Left cardiac atrium (tissue), 4 donors: ENCODE data around the gene C20orf204. TPM values are rescaled to one million over a fixed set of nuclear protein-coding genes. Genes with fewer than 3 reads are reported as not detected.

Source experiments
- ATAC-seq, 2 donors: fragments of 200-7000 bp; cut with Tn5 transposase; one replicate each; pipeline ENCODE4 v1.9.1; 2020; ENCODE audit warnings: mild to moderate bottlenecking in 2 of 2, moderate library complexity in 2 of 2
- DNase-seq: peaks from one replicate; pipeline ENCODE4 v3.0.0-alpha.2; 2020
- intact Hi-C, 2 donors: fragments of 100-400 bp; cut with DNase I; formaldehyde crosslinking; loops; one replicate each; pipeline versions ENCODE4 v1.14.1 to v1.15.1; 2022 to 2023
- total RNA-seq, 2 donors: library from RNA; stranded (reverse); fragmentation: NEBNext Ultra II Directional; extraction: Animal tissue kit (Norgen Biotek cat#: 25700); gene quantifications; one replicate each; pipeline ENCODE4 v1.2.1, GENCODE V29; 2021
- donor health status: DM: no; HTN: yes; CAD: no.
- donor health status: DM: no; HTN: yes; CAD: no; lungs with severe emphysema.
- donor health status: DM: yes; HTN: yes; CAD: no.
- donor health status: Dilated cardiomyopathy.

C20orf204 gene
- total RNA-seq, 2 donors from 2014 or later: 0.29 to 1.0 TPM

GRCh38 chr20:64065062-64065973 is 29.3 kb downstream of the C20orf204 start:
- ATAC-seq (no peak), DNase-seq (no peak)
- intact Hi-C loops: no loop called here

DNA sequence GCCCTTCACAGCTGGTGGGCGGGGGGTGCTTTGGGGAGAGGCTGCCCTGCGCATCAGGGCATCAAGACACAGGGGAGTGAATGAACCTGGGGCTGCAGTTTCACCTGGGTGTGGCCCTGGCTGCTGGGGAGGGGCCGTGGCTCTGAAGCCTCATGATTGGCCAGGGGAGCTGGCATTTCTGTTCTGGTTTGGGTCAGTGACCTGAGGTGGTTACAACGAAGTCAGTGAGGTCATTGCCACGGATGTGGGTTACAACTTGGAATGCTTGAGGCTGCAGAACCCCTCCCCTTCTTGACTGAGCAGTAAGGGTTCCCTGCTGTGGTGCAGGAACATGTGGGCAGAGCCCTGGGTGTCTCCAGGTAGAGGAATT is 30.0 kb downstream of the C20orf204 start:
- no peak for ATAC-seq
- intact Hi-C loops: no loop called here
- DNase-seq: peak; percentile 24

DNA sequence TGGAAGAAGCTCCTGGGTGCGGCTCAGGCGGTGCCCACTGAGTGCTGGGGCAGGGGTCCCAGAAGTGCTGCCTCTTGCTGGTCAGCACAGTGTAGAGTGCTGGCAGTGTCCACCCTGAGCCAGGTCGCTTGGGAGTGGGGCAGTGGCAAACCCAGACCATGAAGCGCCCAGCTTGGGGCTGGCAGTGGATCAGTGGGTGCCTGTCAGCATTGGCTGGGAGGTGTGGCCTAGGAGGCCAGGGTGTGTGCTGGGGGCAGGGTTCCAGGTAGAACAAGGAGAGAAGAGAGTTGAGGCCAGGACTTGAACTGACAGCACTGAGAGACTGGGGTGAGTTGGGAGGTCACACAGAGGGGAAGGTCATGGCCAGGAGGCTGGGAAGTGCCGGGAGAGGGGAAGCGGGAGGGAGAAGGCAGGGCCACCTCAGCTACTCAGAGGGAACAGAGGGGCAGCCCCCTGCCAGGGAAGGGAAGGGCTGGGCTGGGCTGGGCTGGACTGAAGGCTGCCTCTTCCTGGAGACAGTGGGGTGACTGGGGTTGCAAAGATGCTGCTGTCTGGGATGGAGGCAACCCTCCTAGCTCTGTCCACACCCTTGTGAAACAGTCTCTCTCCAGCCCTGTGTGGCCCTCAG is 31.1 kb downstream of the C20orf204 start:
- intact Hi-C loops: no loop called here
- DNase-seq: no peak
- ATAC-seq: no peak

DNA sequence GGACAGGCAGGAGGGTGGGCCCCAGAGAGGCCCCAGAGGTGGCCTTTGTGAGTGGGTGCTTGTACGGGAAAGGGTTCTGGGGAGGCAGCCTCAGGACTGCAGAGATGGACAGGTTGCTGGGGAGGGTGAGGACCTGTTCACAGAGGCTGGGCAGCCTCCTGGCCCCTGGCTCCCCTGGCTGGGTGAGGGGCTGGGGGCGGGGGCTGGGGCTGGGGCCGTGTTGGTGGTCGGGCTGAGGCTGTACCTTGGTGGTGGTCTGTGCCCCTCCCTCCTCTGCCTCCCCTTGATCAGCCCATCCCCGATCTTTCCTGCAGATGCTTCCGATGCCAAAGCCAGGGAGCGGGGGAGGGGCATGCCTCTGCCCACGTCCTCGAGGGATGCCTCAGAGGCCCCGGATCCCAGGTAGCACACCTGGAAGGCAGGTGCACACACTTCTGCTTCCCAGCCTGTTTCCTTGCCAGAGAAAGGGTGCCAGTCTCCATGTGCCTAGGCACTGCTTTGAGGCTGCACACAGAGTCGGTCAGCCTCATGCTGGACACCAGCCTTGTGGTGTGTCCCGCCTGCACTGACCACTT is 31.8 kb downstream of the C20orf204 start:
- DNase-seq (no peak), ATAC-seq (no peak)
- intact Hi-C loops: no loop called here

DNA sequence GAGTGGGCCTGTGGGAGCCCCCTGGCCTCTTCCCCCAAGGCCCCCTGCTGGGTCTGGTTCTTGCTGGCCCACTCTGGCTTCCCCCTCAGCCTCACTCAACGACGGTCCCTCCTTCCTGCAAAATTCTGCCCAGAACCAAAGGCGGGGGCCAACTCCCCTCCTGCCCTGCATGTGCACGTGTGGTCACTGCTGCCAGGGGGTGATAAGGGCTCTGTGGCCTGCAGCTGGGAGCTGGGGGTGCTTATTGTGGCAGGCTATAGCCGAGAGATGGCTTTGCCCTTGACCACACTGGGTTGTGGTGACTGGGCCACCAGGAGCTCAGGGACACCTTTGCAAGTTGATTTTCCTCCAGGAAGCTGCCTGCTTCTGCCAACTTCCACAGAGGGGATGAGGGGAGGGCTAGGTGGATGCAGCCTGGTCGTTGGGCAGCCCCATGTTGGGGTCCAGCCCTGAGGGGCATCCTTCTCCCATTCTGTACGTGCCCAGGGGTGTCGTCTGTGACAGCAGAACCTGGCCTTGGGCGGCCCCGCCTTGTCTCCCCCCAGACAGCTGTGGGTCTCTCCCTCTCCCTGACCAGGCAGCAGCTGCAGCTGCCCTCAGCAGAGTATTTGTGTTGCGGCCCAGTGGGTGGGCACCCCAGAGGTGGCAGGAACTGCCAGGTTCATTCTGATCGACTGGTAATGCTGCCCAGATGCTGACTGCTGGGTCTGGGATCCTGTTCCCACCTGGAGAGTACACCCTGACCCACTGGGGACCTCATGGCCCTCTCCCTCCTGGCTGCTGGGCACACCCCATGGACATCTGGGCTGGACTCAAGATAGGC is 32.6 kb downstream of the C20orf204 start:
- intact Hi-C loops: no loop called here
- no peak for DNase-seq
- ATAC-seq: no peak

DNA sequence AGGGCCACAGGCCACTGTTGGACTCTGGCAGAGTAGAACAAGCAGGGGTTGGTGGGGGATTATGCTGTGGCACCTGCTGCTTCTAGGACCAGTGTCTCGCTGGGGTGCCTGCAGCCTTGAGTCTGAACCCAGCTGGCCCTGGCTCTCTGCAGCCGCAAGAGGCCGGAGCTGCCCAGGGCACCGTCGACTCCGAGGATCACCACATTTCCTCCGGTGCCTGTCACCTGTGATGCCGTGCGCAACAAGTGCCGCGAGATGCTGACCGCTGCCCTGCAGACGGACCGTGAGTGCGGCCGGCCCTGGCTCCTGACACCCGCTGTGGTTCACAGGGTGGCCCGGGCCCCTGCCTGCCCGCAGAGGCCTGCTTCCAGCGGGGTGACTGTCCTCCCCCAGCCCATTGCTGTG is 33.2 kb downstream of the C20orf204 start:
- ATAC-seq (no peak), DNase-seq (no peak)
- intact Hi-C loops: no loop called here

- ATAC-seq: peak in 1 of 2 donors; percentile 2
- DNase-seq: no peak
- intact Hi-C loops: no loop called here
Measured at GRCh38 chr20:64069614-64070243, 33.7 kb downstream of the C20orf204 start.

- no peak for DNase-seq
- intact Hi-C loops: no loop called here
- ATAC-seq: no peak
Measured at GRCh38 chr20:64070244-64070993, 34.4 kb downstream of the C20orf204 start.

DNA sequence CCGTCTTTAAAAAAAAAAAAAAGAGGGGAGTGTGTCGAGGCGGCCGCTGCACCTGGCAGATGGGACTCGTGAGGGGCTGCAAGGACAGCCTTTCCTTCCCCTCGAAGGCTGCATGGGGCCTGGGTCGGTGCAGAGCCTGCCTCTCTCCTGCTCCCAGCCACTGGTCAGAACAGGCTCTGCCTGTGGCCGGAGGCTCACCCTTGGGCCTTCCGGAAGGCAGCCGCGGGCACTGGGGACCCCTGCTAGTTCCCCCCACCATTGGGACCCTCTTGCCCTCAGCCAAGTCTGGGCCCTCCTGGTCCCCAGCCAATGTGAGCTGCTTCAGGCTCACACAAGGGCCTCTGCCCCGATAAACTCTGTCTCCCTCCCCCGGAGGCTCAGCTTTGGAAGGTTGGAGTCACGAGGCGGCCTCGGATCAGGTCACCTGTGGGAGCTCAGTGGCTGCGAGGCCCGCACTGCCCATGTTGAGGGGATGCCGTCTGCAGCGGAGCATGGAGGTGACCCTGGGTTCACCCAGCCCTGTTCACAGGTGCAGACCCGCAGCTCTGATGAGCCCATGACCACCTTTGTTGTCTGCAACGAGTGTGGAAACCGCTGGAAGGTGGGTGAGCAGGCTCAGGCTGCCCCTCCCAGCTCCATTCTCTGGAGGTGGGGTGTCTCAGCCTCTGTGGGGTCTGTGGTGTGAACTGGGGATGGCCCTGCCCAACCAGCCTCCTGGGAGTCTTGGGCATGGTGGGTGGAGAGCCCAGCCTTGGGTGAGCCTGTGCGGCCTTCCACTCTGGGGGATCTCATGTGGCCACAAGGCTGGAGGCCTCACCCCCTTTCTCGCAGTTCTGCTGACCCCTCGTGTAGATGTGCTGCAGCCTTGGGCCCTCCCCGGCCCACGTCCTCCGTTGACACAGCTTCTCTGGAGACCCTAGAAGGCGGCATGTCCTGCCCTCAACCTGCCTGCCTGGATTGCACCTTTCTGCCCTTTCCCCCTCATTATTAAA is 35.7 kb downstream of the C20orf204 start:
- intact Hi-C loops: no loop called here
- no peak for ATAC-seq
- no peak for DNase-seq

DNA sequence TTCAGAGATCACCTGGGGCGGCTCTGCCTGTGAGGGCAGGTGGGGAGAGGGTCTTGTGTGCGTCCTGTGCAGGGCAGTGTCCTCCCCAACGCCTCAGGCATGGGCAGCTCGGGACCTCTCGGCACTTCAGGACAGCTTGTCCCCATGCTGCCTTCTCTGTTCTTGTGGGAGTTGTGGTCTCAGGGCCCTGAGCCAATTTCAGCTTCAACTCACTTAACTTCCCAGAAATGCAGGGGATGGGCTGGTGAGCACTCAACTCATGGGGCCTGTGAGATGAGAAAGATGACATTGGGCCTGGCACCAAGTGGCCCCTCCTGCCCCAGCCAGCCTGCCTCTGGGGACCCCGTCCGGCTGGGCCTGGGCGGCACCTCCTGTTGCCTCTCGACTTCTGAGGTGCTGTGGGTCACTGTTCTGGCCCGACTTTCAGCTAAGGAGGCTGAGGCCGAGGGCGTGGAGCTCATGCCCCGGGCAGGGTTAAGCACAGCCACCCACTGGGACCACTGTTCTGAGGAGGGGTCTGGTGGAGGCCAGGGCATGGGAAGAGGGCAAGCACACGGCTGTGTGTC is 36.6 kb downstream of the C20orf204 start:
- intact Hi-C loops: no loop called here
- ATAC-seq (no peak), DNase-seq (no peak)

- intact Hi-C loops: no loop called here
- DNase-seq (no peak), ATAC-seq (no peak)
Measured at GRCh38 chr20:64073476-64074183, 37.6 kb downstream of the C20orf204 start.

GRCh38 chr20:64074184-64074789 is 38.3 kb downstream of the C20orf204 start:
- intact Hi-C loops: no loop called here
- DNase-seq: no peak

DNA sequence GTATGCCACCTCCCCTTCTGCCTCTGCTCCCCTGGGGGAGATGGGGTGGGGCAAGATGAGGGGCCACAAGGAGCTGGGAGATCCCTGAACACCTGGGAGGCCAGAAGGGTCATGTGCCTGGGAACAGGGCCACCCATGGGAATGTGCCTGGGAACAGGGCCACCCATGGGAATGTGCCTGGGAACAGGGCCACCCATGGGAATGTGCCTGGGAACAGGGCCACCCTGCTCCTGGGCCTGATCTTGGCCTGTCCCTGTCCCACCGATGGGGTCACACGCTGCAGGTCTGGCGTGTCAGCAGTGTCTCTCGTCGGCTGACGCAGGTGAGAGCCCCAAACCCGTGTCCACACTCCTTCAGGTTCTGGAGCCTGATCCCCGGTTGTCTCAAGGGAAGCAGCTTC is 39.0 kb downstream of the C20orf204 start:
- intact Hi-C loops: no loop called here
- no peak for ATAC-seq
- DNase-seq: no peak

More at GRCh38 chr20:64074184-64074789, 38.3 kb downstream of the C20orf204 start:
- no peak for ATAC-seq

- no peak for DNase-seq
- ATAC-seq: no peak
- intact Hi-C loops: no loop called here
Measured at GRCh38 chr20:64075556-64075955, 39.6 kb downstream of the C20orf204 start.

DNA sequence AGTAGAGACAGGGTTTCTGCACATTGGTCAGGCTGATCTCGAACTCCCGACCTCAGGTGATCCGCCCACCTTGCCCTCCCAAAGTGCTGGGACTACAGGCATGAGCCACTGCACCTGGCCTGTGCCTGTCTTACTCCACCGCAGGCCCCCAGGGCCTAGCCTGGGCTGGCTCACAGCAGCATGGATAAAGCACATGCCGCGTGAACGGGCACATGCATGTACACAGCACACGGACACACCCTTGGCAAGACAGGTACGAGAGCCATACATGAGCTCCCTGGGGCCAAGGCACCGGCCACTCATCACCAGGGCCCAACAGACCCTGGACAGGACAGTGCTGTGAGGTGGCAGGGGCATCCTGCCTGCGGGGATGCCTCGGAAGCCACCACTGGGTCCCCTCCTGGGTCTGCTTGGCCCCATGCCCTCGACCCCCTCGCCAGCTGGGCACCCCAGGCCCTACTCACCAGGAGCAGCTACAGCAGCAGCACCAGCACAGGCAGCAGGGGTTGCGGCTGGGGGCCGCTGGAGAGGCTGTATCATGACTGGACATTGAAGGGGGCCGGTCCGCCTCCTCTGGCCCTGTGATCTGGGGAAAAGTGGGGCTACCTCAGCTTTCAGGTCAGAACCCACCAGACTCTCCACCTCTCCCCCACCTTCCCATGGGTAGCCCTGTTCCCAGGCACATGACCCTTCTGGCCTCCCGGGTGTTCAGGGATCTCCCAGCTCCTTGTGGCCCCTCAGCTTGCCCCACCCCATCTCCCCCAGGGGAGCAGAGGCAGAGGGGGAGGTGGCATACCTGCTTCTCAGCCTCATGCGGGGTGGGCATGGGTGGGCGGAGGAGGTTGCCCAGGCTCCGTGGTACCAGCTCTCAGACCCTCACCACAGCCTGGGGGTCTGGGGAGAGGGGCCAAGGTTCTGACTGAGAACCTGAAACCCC is 40.3 kb downstream of the C20orf204 start:
- intact Hi-C loops: no loop called here
- ATAC-seq: no peak
- no peak for DNase-seq
